OCI-LY1 (cell line): Measurements from ENCODE around the gene CLEC16A.

Experiments used
- H2AFZ ChIP-seq: fragments of 200-600 bp; sonication (generic), shearing (Covaris generic); 2 replicates; pipeline ENCODE4 v1.6.0; 2014; ENCODE audit warnings: antibody characterized with exemption, mild to moderate bottlenecking, low read length
- H3F3A ChIP-seq: fragments of 200-600 bp; sonication (generic), shearing (Covaris generic); 2 replicates; pipeline ENCODE4 v1.6.0; 2014; ENCODE audit warnings: mild to moderate bottlenecking, antibody characterized with exemption, low read length, moderate library complexity; ENCODE audit not compliant: insufficient read depth
- H3K27ac ChIP-seq: fragments of 200-600 bp; sonication (generic); 2 replicates; pipeline ENCODE4 v1.5.1; 2014; ENCODE audit warnings: low read length, mixed run types, mild to moderate bottlenecking, low read depth; ENCODE audit not compliant: poor library complexity, severe bottlenecking
- H3K27me3 ChIP-seq: fragments of 200-600 bp; sonication (generic); 2 replicates; pipeline ENCODE4 v1.6.0; 2014; ENCODE audit warnings: antibody characterized with exemption, mild to moderate bottlenecking, low read length, moderate library complexity; ENCODE audit not compliant: insufficient read depth
- H3K36me3 ChIP-seq: fragments of 200-600 bp; sonication (generic); 2 replicates; pipeline ENCODE4 v1.6.1; 2014; ENCODE audit warnings: mild to moderate bottlenecking, antibody characterized with exemption, low read length, moderate library complexity, mixed read lengths; ENCODE audit not compliant: insufficient read depth
- H3K4me1 ChIP-seq: fragments of 200-600 bp; sonication (generic); 2 replicates; pipeline ENCODE4 v1.5.1; 2014; ENCODE audit warnings: mild to moderate bottlenecking, low read length, moderate library complexity; ENCODE audit not compliant: insufficient read depth, severe bottlenecking
- H3K4me2 ChIP-seq: fragments of 200-600 bp; sonication (generic), shearing (Covaris generic); 2 replicates; pipeline ENCODE4 v1.6.1; 2014; ENCODE audit warnings: low read length
- H3K4me3 ChIP-seq: fragments of 200-600 bp; sonication (generic); 2 replicates; pipeline ENCODE4 v1.5.1; 2014; ENCODE audit warnings: low read length, low read depth, mild to moderate bottlenecking, mixed read lengths; ENCODE audit not compliant: poor library complexity, severe bottlenecking
- H3K79me2 ChIP-seq: fragments of 200-600 bp; shearing (Covaris generic); 2 replicates; pipeline ENCODE4 v1.6.1; 2016; ENCODE audit warnings: mixed run types, low read length, mixed read lengths; ENCODE audit not compliant: insufficient read depth
- H3K9ac ChIP-seq: fragments of 200-600 bp; sonication (generic), shearing (Covaris generic); 2 replicates; pipeline ENCODE4 v1.6.1; 2014; ENCODE audit warnings: mild to moderate bottlenecking, low read length, mixed read lengths
- H3K9me2 ChIP-seq: fragments of 200-600 bp; sonication (generic), shearing (Covaris generic); 2 replicates; pipeline ENCODE4 v1.6.1; 2014; ENCODE audit warnings: low read depth, mild to moderate bottlenecking, low read length, mixed read lengths
- H3K9me3 ChIP-seq: fragments of 200-600 bp; shearing (Covaris generic); 2 replicates; pipeline ENCODE4 v1.6.1; 2014; ENCODE audit warnings: low read length, mixed read lengths
- H4K20me1 ChIP-seq: fragments of 200-600 bp; sonication (generic), shearing (Covaris generic); 2 replicates; pipeline ENCODE4 v1.6.0; 2016; ENCODE audit warnings: mild to moderate bottlenecking, low read length; ENCODE audit not compliant: insufficient read depth
- CTCF ChIP-seq: fragments of 200-600 bp; sonication (generic), shearing (Covaris generic); IDR thresholded peaks from 2 replicates; pipeline ENCODE4 v1.5.1; 2017; ENCODE audit warnings: mild to moderate bottlenecking, antibody characterized with exemption, low read length, moderate library complexity, mixed read lengths
- EZH2 ChIP-seq: fragments of 200-600 bp; sonication (generic), shearing (Covaris generic); IDR thresholded peaks from 2 replicates; pipeline ENCODE4 v1.8.0; 2017; ENCODE audit warnings: borderline replicate concordance, mixed run types, mild to moderate bottlenecking, antibody characterized with exemption, low read length, moderate library complexity, mixed read lengths

CLEC16A gene

GRCh38 chr16:11140867-11141266 is 196.5 kb downstream of the CLEC16A start:
- no peak overlapping the region for H3K9ac ChIP-seq
- no peaks in the 10 kb centered on the region for H3K9me2 ChIP-seq
- H3K4me3 ChIP-seq, result no peak overlapping the region
- H3K27me3 ChIP-seq, result no peaks in the 10 kb centered on the region
- H3K9me3 ChIP-seq, result no peaks in the 10 kb centered on the region
- peaks cover 9% of the 10 kb centered on the region; the same call in 1 of the 2 replicates for H3K36me3 ChIP-seq
- H3K4me2 ChIP-seq, result no peak overlapping the region
- no peaks in the 10 kb centered on the region for H3F3A ChIP-seq
- no peaks in the 10 kb centered on the region for H3K79me2 ChIP-seq
- no peaks in the 10 kb centered on the region for H4K20me1 ChIP-seq
- H3K27ac ChIP-seq, result no peak overlapping the region
- H2AFZ ChIP-seq, result no peak overlapping the region
- H3K4me1 ChIP-seq, result no peaks in the 10 kb centered on the region
- TF ChIP-seq EZH2 (no peak), CTCF (no peak)

- no peak overlapping the region for H3K4me3 ChIP-seq
- no peaks in the 10 kb centered on the region for H3F3A ChIP-seq
- no peaks in the 10 kb centered on the region for H3K79me2 ChIP-seq
- H3K9me3 ChIP-seq, result no peaks in the 10 kb centered on the region
- TF ChIP-seq CTCF (no peak), EZH2 (no peak)
- H2AFZ ChIP-seq, result no peak overlapping the region
- H3K4me1 ChIP-seq, result no peaks in the 10 kb centered on the region
- no peaks in the 10 kb centered on the region for H3K9me2 ChIP-seq
- no peak overlapping the region for H3K4me2 ChIP-seq
- no peaks in the 10 kb centered on the region for H4K20me1 ChIP-seq
- H3K36me3 ChIP-seq, result peaks cover 2% of the 10 kb centered on the region; the same call in 1 of the 2 replicates
- H3K9ac ChIP-seq, result no peak overlapping the region
- no peak overlapping the region for H3K27ac ChIP-seq
- H3K27me3 ChIP-seq, result no peaks in the 10 kb centered on the region
Observed at GRCh38 chr16:11141409-11142260, 197.3 kb downstream of the CLEC16A start.

- Histone ChIP-seq H3K4me3 (no peak overlapping the region), H3K79me2 (no peaks in the 10 kb centered on the region), H3K4me1 (no peaks in the 10 kb centered on the region), H4K20me1 (no peaks in the 10 kb centered on the region), H3K27ac (no peak overlapping the region), H3K9ac (no peak overlapping the region), H3K36me3 (no peaks in the 10 kb centered on the region), H3K9me3 (no peaks in the 10 kb centered on the region), H3K9me2 (no peaks in the 10 kb centered on the region), H3K4me2 (no peak overlapping the region), H2AFZ (no peak overlapping the region), H3F3A (no peaks in the 10 kb centered on the region), H3K27me3 (no peaks in the 10 kb centered on the region)
- no peak for TF ChIP-seq CTCF
- no peak for TF ChIP-seq EZH2
Observed at GRCh38 chr16:11142261-11142630, 197.9 kb downstream of the CLEC16A start.
